ENCODE results near the gene CAPN11. TPM values are rescaled to one million over a fixed set of nuclear protein-coding genes. Genes with fewer than 3 reads are reported as not detected.

The CAPN11 gene
- total RNA-seq, 2 donors from 2014 or later: not detected

DNA sequence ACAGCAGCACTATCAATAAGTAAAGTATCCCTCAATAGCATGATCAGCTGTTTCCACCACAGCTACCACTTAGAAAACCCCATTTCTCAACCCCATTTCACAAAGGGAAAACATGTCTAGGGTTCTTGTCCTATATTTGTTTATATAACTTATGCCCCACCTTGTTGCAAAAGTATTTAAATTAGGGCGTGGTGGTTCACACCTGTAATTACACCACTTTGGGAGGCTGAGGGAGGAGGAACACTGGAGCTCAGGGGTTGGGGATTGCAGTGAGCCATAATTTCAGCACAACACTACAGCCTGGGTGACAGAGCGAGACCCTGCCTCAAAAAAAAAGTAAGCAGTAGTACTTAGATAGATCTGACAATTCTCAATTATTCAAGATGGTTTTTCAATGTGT is 35.1 kb upstream of the CAPN11 start:
- DNase-seq (ENCODE audit: low spot score) (no peak), ATAC-seq (no peak)
- no peaks in the 10 kb centered on the region for H3K27me3 Mint-ChIP-seq
- peaks cover 6% of the 10 kb centered on the region for H3K36me3 Mint-ChIP-seq
- peaks cover 50 to 53% of the 10 kb centered on the region in 2 donors for H3K4me1 Mint-ChIP-seq (ENCODE audit: low read depth in 2 of 2)
- no peak overlapping the region for H3K27ac Mint-ChIP-seq
- peak overlapping the region; percentile 58 for H3K4me3 Mint-ChIP-seq
- H3K9me3 Mint-ChIP-seq: no peaks in the 10 kb centered on the region

DNA sequence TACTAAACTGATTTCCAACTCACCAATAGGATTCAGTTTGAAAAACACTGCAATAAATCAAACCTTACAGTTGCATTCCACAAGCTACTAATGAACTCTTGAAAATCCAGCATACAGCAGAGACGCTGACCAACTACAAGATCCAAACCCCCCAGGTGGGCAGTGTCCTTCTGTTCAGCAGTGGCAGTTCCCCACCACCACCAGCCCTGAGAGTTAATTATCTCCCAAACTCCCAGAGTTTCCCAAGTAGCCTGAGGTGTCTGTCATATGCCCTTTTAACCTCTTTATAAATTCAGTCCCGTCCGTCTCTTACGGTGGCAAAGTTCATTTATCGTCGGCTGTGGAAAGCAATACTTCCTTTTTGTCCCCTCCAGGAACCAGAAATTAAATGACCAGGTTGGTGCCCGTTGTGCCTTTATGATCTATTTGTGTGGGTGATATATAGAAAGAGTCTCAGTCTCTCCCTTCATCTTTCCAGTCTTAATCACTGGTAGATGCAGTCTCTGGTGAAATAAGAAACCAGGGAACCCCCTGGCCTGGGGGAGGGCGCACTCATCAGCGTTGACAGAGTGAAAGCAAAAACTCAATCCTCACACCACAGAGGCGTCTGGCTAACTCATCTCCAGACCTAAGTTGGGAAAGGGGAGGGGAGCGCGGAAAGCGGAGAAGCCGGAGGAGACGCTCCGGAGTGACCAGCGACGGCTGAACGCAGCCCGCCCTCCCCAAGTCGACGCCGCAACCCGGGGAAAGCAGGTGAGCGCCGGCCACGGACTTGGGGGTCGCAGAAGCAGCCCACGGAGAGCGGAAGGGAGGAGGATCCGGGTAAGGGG is 32.1 kb upstream of the CAPN11 start:
- Mint-ChIP-seq H3K4me3 (peak overlapping the region; percentile 89), H3K4me1 (ENCODE audit: low read depth in 2 of 2) (peaks cover 42 to 45% of the 10 kb centered on the region in 2 donors)

DNA sequence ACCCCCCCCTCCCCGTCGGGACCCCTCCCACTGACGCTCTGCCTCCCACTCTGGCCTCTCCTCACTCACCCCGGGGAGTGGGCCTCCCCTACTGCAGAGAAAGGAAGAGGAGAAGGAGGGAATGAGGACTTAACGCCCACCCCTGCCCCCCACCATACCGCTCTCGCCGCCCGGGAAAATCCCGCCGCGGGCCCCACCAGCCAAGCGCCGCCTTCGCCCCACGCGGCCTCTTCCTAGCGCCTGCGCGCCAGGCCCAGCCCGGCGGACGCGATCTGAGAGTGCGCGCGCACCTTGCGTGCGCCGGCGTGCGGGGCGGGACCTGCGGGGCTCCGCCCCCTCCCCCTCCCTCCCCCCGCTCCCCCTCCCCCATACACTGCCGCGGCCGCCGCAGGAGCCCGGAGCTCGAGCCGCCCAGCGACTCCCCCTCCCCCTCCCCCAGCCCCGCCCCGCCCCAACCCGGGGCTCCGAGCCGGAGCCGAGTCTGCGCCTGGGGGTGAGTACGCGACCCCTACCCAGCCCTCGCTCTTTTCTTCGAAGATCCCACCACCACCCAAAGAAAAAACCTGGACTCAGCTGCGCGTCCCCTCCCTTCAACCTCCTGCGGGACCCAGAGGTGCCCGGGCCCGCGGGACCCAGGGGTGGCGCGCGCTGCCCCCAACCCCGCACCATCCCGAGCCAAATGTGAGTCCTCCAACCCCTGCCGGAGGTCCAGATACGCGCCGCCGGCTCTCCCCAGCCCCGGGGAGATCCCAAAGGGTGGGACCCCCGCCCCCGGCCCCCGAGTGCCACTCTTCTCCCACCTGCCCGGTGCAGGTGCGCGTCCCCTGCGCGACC is 31.2 kb upstream of the CAPN11 start, which contains the start of the genes MRPL14 and TMEM63B:
TSS of gene MRPL14 (minus strand) at position 267 of the 834 bp plus-strand sequence. CDS start 10,841 bp downstream, outside the sequence.
TSS of gene TMEM63B (plus strand) at position 369 of the 834 bp plus-strand sequence. CDS start 7,031 bp downstream, outside the sequence.
- ATAC-seq (peak; percentile 89 to 94), DNase-seq (ENCODE audit: low spot score) (peak; percentile 92)
- H3K27me3 Mint-ChIP-seq: no peaks in the 10 kb centered on the region
- peaks cover 40 to 45% of the 10 kb centered on the region in 2 donors for H3K4me1 Mint-ChIP-seq (ENCODE audit: low read depth in 2 of 2)
- H3K4me3 Mint-ChIP-seq: peak within 1 kb of the TSS; percentile 89
- peaks cover 6% of the 10 kb centered on the region for H3K36me3 Mint-ChIP-seq
- H3K27ac Mint-ChIP-seq: peak within 1 kb of the TSS; percentile 76 to 85
- H3K9me3 Mint-ChIP-seq: no peaks in the 10 kb centered on the region

More for the DNA sequence above, 32.1 kb upstream of the CAPN11 start:
- ATAC-seq: peak; percentile 84 to 87
- Mint-ChIP-seq H3K27ac (peak overlapping the region; percentile 76 to 85), H3K9me3 (no peaks in the 10 kb centered on the region), H3K36me3 (peaks cover 6% of the 10 kb centered on the region), H3K27me3 (no peaks in the 10 kb centered on the region)
- peak; percentile 90 for DNase-seq (ENCODE audit: low spot score)

DNA sequence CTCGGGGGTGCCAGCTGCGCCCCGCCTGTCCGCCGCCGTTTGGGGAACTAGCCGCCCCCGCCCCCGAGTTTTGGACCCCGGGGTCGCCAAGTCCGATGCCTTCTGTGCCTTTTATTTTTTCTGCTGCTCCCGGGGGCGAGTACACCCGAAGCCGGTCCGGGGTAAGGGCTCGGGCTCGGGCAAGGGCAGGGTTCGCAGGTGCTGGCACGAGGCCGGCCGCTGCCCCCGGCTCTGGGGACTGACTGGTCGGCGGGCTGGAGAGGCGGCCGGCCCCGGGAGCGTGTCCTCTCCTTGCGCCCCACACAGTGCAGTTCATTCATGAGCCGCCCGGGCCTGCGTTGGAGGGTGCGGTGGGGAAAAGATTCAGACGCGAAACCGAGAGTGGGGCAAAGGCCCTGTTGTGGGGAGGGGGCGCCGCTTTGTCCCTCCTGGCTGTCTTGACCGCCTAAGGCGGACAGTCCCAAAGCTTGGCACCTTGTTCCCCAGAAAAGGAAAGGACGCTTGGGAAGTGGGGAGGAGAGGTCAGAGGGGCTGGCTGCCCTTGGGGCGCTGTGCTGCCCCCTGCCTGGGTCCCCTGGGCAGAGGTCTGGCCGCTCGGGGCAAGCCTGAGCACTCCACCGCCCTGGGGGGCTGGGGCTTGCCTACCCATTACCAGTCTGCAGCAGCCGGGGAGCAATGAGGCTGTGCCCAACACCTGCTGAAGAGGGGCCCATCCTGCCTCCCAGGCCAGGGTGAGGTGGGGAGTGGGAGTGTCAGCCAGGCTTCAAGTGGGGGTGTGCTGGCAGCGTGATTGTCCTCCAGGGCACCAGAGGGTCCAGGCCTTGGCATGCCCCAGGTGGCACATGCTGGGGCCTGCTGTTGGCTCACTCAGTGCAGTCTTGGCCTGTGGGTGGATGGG is 30.4 kb upstream of the CAPN11 start:
- peaks cover 6% of the 10 kb centered on the region for H3K36me3 Mint-ChIP-seq
- DNase-seq (ENCODE audit: low spot score): no peak
- peak in 1 of 2 donors; percentile 10 for ATAC-seq
- H3K9me3 Mint-ChIP-seq: no peaks in the 10 kb centered on the region
- peak overlapping the region; percentile 40 to 48 for H3K27ac Mint-ChIP-seq
- peaks cover 36 to 37% of the 10 kb centered on the region in 2 donors for H3K4me1 Mint-ChIP-seq (ENCODE audit: low read depth in 2 of 2)
- H3K4me3 Mint-ChIP-seq: peak overlapping the region; percentile 89
- H3K27me3 Mint-ChIP-seq: no peaks in the 10 kb centered on the region

DNA sequence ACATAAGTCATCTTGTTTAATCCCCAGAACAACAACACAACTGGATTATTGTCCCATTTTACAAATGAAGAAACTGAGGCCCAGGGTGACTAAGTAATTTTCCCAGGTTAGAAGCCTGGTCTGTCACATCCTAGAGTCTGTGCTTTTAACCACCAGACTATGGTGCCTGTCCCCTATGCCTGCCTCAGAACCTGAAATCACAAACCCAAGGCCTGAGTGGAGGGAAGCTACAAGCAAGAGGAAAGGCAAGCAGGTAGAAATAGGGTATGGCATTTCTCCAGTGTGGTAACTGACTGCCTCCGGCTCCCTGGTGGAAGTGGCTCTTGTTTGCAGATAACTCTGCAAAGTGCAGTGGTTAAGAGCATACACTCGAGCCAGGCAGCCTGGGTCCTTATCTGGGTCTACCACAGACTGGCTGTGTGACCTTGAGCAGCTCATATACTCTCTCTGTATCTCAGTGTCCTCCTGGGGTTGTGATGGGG is 28.7 kb upstream of the CAPN11 start:
- H3K27ac Mint-ChIP-seq: no peak overlapping the region

DNA sequence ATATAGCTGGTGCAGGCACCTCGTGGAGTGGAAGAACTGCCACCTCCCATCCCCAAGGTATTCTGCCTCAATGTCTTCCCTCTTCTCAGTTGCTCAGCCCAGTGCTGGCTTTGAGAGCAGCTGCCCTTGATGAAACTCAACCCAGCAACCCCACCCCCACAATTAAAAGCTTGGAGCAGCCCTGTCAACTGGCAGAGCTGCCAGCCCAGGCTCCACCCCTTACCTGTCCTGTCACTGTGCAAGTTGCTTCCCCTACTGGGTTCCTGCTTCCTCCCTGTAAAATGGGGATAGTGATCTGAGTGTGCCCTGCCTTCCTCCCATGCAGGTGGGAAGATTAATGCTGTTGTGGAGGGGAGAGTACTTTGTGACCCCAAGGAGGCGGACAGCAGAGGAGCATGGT is 26.7 kb upstream of the CAPN11 start:
- peaks cover 10 to 13% of the 10 kb centered on the region in 2 donors for H3K4me1 Mint-ChIP-seq (ENCODE audit: low read depth in 2 of 2)
- no peak for ATAC-seq
- no peak overlapping the region for H3K27ac Mint-ChIP-seq
- DNase-seq (ENCODE audit: low spot score): no peak
- H3K9me3 Mint-ChIP-seq: no peaks in the 10 kb centered on the region
- H3K36me3 Mint-ChIP-seq: no peaks in the 10 kb centered on the region
- H3K27me3 Mint-ChIP-seq: no peaks in the 10 kb centered on the region
- H3K4me3 Mint-ChIP-seq: no peak overlapping the region

More for the DNA sequence above, 28.7 kb upstream of the CAPN11 start:
- ATAC-seq (no peak), DNase-seq (ENCODE audit: low spot score) (no peak)
- H3K36me3 Mint-ChIP-seq: peaks cover 6% of the 10 kb centered on the region
- no peaks in the 10 kb centered on the region for H3K9me3 Mint-ChIP-seq
- peaks cover 24 to 25% of the 10 kb centered on the region in 2 donors for H3K4me1 Mint-ChIP-seq (ENCODE audit: low read depth in 2 of 2)
- no peaks in the 10 kb centered on the region for H3K27me3 Mint-ChIP-seq
- H3K4me3 Mint-ChIP-seq: peak overlapping the region; percentile 16

DNA sequence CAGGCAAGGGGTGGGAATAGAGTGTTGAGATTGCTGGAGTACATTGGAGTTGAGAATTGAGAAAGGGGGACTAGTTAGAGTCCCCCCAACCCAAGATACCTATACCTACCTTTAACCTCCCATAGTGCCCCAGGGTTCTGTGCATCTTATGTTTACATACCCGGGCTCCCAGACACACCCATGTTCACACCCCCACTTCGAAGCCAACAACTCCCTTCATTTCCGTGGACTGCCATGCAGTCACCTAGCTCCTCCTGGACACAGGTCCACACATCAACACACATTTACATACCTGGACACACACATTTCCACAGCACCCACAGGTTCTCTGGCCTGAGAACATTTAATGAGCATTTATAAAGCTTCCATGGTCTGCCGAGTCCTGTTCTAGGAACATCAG is 26.1 kb upstream of the CAPN11 start:
- no peak for ATAC-seq
- H3K4me3 Mint-ChIP-seq: no peak overlapping the region
- peaks cover 10 to 13% of the 10 kb centered on the region in 2 donors for H3K4me1 Mint-ChIP-seq (ENCODE audit: low read depth in 2 of 2)
- no peak overlapping the region for H3K27ac Mint-ChIP-seq
- no peaks in the 10 kb centered on the region for H3K36me3 Mint-ChIP-seq
- H3K27me3 Mint-ChIP-seq: no peaks in the 10 kb centered on the region
- no peak for DNase-seq (ENCODE audit: low spot score)
- H3K9me3 Mint-ChIP-seq: no peaks in the 10 kb centered on the region

DNA sequence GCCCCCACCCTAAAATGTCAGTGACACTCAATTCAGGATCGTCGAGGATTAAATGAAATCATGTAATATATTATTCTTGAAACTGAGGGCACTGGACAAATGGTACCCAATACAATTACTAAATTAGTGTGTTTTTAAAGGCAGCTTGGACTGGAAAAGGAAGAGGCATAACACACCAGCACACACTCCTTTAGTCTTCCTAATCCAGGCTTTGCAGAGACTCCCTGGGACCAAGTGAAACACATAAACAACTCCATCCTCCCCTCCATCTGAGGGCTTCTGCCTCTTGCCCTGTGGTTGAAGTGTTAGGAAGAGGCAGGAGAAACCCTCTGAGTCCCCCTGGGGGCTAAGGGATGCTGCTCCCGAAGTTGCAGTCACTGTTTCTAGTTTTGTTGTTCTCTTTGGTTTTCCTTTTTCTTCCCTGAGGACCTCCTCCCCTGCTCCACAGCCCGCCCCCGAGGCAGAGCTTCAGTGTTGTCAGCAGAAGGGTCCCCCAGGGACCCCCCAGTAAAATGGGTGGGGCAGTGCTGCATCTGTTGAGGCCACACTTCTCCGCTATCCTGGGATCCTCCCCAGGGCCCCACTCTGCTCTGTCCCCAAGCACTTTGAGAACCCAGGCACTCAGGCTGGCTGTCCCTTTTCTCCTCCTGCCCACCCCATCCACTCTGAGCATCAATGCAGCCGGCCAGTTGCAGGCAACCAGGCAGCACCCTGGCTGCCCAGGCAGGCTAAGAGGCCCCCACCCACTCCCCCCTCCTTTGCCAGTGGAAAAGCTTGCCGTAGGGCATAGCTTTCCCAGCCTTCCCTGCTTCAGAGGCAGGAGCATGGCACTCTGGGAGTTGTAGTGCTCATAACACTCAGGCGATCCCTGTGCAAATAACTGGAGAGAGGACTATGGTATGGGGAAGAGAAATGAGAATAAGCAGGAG is 25.4 kb upstream of the CAPN11 start:
- H3K4me1 Mint-ChIP-seq (ENCODE audit: low read depth in 2 of 2): peaks cover 10 to 11% of the 10 kb centered on the region in 2 donors
- ATAC-seq (peak in 1 of 2 donors; percentile 14), DNase-seq (ENCODE audit: low spot score) (no peak)
- no peak overlapping the region for H3K4me3 Mint-ChIP-seq
- H3K9me3 Mint-ChIP-seq: no peaks in the 10 kb centered on the region
- no peaks in the 10 kb centered on the region for H3K27me3 Mint-ChIP-seq
- no peak overlapping the region for H3K27ac Mint-ChIP-seq
- no peaks in the 10 kb centered on the region for H3K36me3 Mint-ChIP-seq

DNA sequence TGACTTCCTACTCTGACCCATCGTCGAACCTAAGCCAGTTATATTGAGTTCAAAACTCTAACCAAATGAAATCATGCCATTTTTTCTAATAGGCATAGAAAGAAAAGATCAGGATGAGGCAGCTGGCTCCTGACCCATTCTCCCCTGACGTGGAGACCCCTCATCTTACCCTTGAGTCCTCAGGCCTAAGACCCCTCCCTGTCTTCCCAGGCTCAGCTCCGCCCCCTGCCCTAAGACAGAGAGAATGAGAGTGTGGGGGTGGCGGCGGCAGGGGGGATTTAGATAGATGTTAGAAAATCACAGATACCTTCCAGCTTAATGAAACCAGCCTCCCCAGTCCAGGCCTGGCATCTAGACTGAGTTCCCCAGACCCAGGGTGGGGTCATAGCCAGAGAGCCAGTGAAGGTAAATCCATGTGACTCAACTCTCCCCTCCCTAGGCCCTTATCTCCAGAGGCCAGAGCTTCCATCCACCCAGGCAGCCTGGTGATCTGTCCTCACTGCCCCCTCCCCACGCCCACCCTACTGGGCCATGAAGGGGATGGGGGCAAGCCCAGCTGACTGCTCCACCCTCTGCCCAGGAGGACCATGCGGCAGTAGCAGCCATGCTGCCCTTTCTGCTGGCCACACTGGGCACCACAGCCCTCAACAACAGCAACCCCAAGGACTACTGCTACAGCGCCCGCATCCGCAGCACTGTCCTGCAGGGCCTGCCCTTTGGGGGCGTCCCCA is 24.5 kb upstream of the CAPN11 start:
- Mint-ChIP-seq H3K27ac (no peak overlapping the region), H3K9me3 (no peaks in the 10 kb centered on the region), H3K36me3 (no peaks in the 10 kb centered on the region), H3K27me3 (no peaks in the 10 kb centered on the region), H3K4me3 (no peak overlapping the region), H3K4me1 (ENCODE audit: low read depth in 2 of 2) (peaks cover 10% of the 10 kb centered on the region in 2 donors)
- no peak for DNase-seq (ENCODE audit: low spot score)
- no peak for ATAC-seq

DNA sequence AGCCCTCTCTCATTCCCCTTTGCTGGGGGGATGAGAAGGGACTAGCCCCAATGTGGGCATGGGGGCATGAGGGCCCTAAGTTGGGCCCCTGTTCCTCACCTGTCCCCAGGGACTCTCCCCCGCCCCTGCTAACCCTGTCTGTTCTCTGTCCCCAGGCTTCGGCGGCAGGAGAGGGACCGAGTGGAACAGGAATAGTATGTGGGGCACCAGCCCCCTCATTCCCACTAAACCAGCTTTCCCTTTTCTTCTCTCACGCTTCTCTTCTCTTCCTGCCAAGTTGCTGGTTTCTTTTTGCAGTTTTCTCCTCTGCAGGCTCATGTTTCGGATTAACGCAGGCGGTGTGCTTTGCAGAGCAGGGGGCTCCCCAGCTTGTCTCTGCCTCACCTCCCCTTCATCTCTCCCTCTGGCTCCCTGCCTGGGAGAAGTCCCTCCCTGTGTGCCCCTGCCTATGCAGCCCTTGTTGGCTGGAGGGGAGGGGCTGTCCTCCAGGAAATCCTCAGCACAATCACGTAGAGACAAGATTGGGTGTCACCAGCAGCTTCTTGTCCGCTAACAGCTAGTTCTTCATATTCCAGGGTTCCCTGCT is 23.4 kb upstream of the CAPN11 start:
- H3K4me1 Mint-ChIP-seq (ENCODE audit: low read depth in 2 of 2): peaks cover 5 to 10% of the 10 kb centered on the region in 2 donors
- H3K36me3 Mint-ChIP-seq: no peaks in the 10 kb centered on the region
- no peak overlapping the region for H3K27ac Mint-ChIP-seq
- H3K4me3 Mint-ChIP-seq: no peak overlapping the region
- ATAC-seq (no peak), DNase-seq (ENCODE audit: low spot score) (no peak)
- no peaks in the 10 kb centered on the region for H3K27me3 Mint-ChIP-seq
- H3K9me3 Mint-ChIP-seq: no peaks in the 10 kb centered on the region

DNA sequence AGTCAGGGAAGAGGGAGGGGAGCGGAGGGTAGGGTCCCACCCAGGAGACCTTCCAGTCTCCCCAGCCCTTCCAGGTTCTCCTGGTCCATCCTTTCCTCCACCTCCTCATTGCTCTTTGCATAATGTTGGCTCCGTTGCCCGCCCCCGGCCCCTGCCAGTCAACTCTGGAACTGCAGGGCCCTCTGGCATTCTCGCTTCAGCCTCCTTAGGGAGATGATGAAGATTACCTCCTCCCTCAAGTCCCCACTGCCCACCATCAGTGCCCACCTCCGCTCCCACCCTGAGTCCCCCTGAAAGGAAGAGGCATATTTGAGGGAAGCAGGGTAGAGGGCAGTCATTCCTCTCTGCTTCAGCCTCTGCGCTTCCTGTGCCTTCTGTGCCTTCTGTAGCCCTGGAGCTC is 22.7 kb upstream of the CAPN11 start:
- no peaks in the 10 kb centered on the region for H3K36me3 Mint-ChIP-seq
- no peaks in the 10 kb centered on the region for H3K27me3 Mint-ChIP-seq
- H3K4me3 Mint-ChIP-seq: no peak overlapping the region
- no peak overlapping the region for H3K27ac Mint-ChIP-seq
- DNase-seq (ENCODE audit: low spot score): no peak
- H3K9me3 Mint-ChIP-seq: no peaks in the 10 kb centered on the region
- no peak for ATAC-seq
- H3K4me1 Mint-ChIP-seq (ENCODE audit: low read depth in 2 of 2): peaks cover 5 to 10% of the 10 kb centered on the region in 2 donors
